ENCODE results near the gene SLC36A3. TPM values are rescaled to one million over a fixed set of nuclear protein-coding genes. Genes with fewer than 3 reads are reported as not detected.
"Not testable (repeated sequence)": the region's sequence is repeated elsewhere in the genome, so short reads cannot be mapped to it uniquely, and the experiment has no call there.

Gene SLC36A3
- polyA plus RNA-seq, 4 donors: not detected

GRCh38 chr5:151264113-151264512, 39.5 kb downstream of the SLC36A3 start:
- no peak for DNase-seq (ENCODE audit: low read depth in 4 of 4, low spot score in 2 of 4)

- DNase-seq (ENCODE audit: low read depth in 4 of 4, low spot score in 2 of 4): no peak
Measured at GRCh38 chr5:151262532-151262931, 41.0 kb downstream of the SLC36A3 start.

GRCh38 chr5:151259931-151260330, 43.6 kb downstream of the SLC36A3 start:
- no peak for DNase-seq (ENCODE audit: low read depth in 4 of 4, low spot score in 2 of 4)

- no peak for DNase-seq (ENCODE audit: low read depth in 4 of 4, low spot score in 2 of 4)
Measured at GRCh38 chr5:151258816-151259215, 44.8 kb downstream of the SLC36A3 start.

- DNase-seq (ENCODE audit: low read depth in 4 of 4, low spot score in 2 of 4): no peak
Measured at GRCh38 chr5:151258201-151258611, 45.4 kb downstream of the SLC36A3 start.

- no peak for DNase-seq (ENCODE audit: low read depth in 4 of 4, low spot score in 2 of 4)
Measured at GRCh38 chr5:151257731-151258181, 45.8 kb downstream of the SLC36A3 start.

- DNase-seq (ENCODE audit: low read depth in 4 of 4, low spot score in 2 of 4): no peak
Measured at GRCh38 chr5:151255621-151256286, 47.8 kb downstream of the SLC36A3 start.

GRCh38 chr5:151254990-151255389, 48.6 kb downstream of the SLC36A3 start:
- DNase-seq (ENCODE audit: low read depth in 4 of 4, low spot score in 2 of 4): not testable (repeated sequence)

- no peak for DNase-seq (ENCODE audit: low read depth in 4 of 4, low spot score in 2 of 4)
Measured at GRCh38 chr5:151254556-151254955, 49.0 kb downstream of the SLC36A3 start.

- no peak for DNase-seq (ENCODE audit: low read depth in 4 of 4, low spot score in 2 of 4)
Measured at GRCh38 chr5:151253605-151253950, 50.0 kb downstream of the SLC36A3 start.

- peak; percentile 90 to 99 (median 96) for DNase-seq (ENCODE audit: low read depth in 4 of 4, low spot score in 2 of 4)
Measured at GRCh38 chr5:151252762-151253604, 50.6 kb downstream of the SLC36A3 start, which contains the start of gene GM2A. GM2A (plus strand) TSS chr5:151253185; CDS start chr5:151253217, 32 bp downstream.

GRCh38 chr5:151251621-151252020, 51.9 kb downstream of the SLC36A3 start:
- no peak for DNase-seq (ENCODE audit: low read depth in 4 of 4, low spot score in 2 of 4)

- DNase-seq (ENCODE audit: low read depth in 4 of 4, low spot score in 2 of 4): no peak
Measured at GRCh38 chr5:151251001-151251551, 52.5 kb downstream of the SLC36A3 start.

- DNase-seq (ENCODE audit: low read depth in 4 of 4, low spot score in 2 of 4): no peak
Measured at GRCh38 chr5:151250346-151251000, 53.1 kb downstream of the SLC36A3 start.

- DNase-seq (ENCODE audit: low read depth in 4 of 4, low spot score in 2 of 4): no peak
Measured at GRCh38 chr5:151249281-151249680, 54.3 kb downstream of the SLC36A3 start.

GRCh38 chr5:151248651-151249050, 54.9 kb downstream of the SLC36A3 start:
- no peak for DNase-seq (ENCODE audit: low read depth in 4 of 4, low spot score in 2 of 4)

- no peak for DNase-seq (ENCODE audit: low read depth in 4 of 4, low spot score in 2 of 4)
Measured at GRCh38 chr5:151245680-151246219, 57.8 kb downstream of the SLC36A3 start.

- no peak for DNase-seq (ENCODE audit: low read depth in 4 of 4, low spot score in 2 of 4)
Measured at GRCh38 chr5:151244206-151244605, 59.4 kb downstream of the SLC36A3 start.

GRCh38 chr5:151243564-151243963, 60.0 kb downstream of the SLC36A3 start:
- no peak for DNase-seq (ENCODE audit: low read depth in 4 of 4, low spot score in 2 of 4)

- DNase-seq (ENCODE audit: low read depth in 4 of 4, low spot score in 2 of 4): no peak
Measured at GRCh38 chr5:151243127-151243526, 60.4 kb downstream of the SLC36A3 start.
